ENCODE measurements around the gene SPAG9.
A peak's percentile ranks its signal among the peaks of the same experiment; 100 is the strongest.
"Not testable (repeated sequence)": the region's sequence is repeated elsewhere in the genome, so short reads cannot be mapped to it uniquely, and the experiment has no call there.

The SPAG9 gene

GRCh38 chr17:50953518-50953830 is 167.2 kb downstream of the SPAG9 start:
- no peak for DNase-seq

GRCh38 chr17:50952889-50953288 is 167.8 kb downstream of the SPAG9 start:
- no peak for DNase-seq

GRCh38 chr17:50952013-50952412 is 168.7 kb downstream of the SPAG9 start:
- DNase-seq: no peak

- peak; percentile 48 for DNase-seq
Measured at GRCh38 chr17:50949989-50950877, 170.4 kb downstream of the SPAG9 start.

GRCh38 chr17:50949128-50949988 is 171.3 kb downstream of the SPAG9 start:
- DNase-seq: no peak

- no peak for DNase-seq
Measured at GRCh38 chr17:50948711-50949110, 172.0 kb downstream of the SPAG9 start.

GRCh38 chr17:50947782-50948543 is 172.7 kb downstream of the SPAG9 start:
- DNase-seq: no peak

- no peak for DNase-seq
Measured at GRCh38 chr17:50946891-50947781, 173.5 kb downstream of the SPAG9 start.

GRCh38 chr17:50946223-50946890 is 174.3 kb downstream of the SPAG9 start:
- DNase-seq: no peak

- no peak for DNase-seq
Measured at GRCh38 chr17:50945779-50946222, 174.9 kb downstream of the SPAG9 start.

GRCh38 chr17:50944902-50945720 is 175.6 kb downstream of the SPAG9 start:
- DNase-seq: no peak

GRCh38 chr17:50944054-50944901 is 176.4 kb downstream of the SPAG9 start:
- no peak for DNase-seq

GRCh38 chr17:50943575-50943933 is 177.1 kb downstream of the SPAG9 start:
- no peak for DNase-seq

- not testable (repeated sequence) for DNase-seq
Measured at GRCh38 chr17:50941676-50942048, 179.0 kb downstream of the SPAG9 start.

GRCh38 chr17:50939795-50940684 is 180.6 kb downstream of the SPAG9 start:
- no peak for DNase-seq

- DNase-seq: no peak
Measured at GRCh38 chr17:50939542-50939794, 181.2 kb downstream of the SPAG9 start.

GRCh38 chr17:50938821-50939541 is 181.7 kb downstream of the SPAG9 start:
- no peak for DNase-seq

- DNase-seq: no peak
Measured at GRCh38 chr17:50935996-50936266, 184.7 kb downstream of the SPAG9 start.
